ENCODE results near the gene NEMF.

Gene NEMF

DNA sequence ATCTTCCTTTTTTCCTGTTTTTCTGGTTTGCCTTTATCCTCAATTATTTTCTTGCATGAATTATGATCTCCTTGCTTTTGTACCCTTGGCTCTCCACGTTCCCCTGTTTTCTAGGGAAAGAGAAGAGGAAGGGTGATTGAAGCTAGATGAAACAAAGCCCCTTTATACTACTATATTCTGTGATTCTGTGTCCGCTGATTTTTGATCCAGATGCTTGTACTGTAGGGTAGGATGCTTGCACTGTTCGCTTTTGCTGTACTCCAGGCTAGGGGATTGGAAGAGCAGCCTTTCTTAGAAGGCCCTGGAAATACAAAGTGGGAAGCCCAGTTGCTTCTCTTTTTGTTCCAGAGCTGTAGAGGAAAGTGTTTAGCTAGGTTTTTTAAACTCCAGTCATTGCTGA is 119.7 kb downstream of the NEMF start:
- no peak for DNase-seq
